Liver (tissue), 9 donors: ENCODE data around the gene PDHA2. TPM values are rescaled to one million over a fixed set of nuclear protein-coding genes. Genes with fewer than 3 reads are reported as not detected.

Source experiments
- DNase-seq: peaks from one replicate; pipeline ENCODE4 v3.0.0-alpha.2; 2017; ENCODE audit warnings: low spot score
- H3K27ac ChIP-seq, 2 donors: one replicate each; pipeline ENCODE4 v1.7.0; 2013; ENCODE audit warnings: inconsistent platforms in 2 of 2, low read length in 2 of 2, control low read depth in 1 of 2, low read depth in 1 of 2, mild to moderate bottlenecking in 1 of 2
- H3K27me3 ChIP-seq, 4 donors: one replicate each; pipeline versions ENCODE4 v1.6.1 to v1.7.0; 2013; ENCODE audit warnings: low read length in 3 of 4, inconsistent platforms in 1 of 4, mild to moderate bottlenecking in 1 of 4, moderate library complexity in 1 of 4; ENCODE audit not compliant: control insufficient read depth in 4 of 4, insufficient read depth in 4 of 4
- H3K36me3 ChIP-seq, 4 donors: one replicate each; pipeline versions ENCODE4 v1.6.1 to v1.7.0; 2013; ENCODE audit warnings: low read length in 3 of 4, mild to moderate bottlenecking in 3 of 4, low read depth in 1 of 4, moderate library complexity in 1 of 4; ENCODE audit not compliant: control insufficient read depth in 4 of 4, insufficient read depth in 3 of 4
- H3K4me1 ChIP-seq, 4 donors: one replicate each; pipeline versions ENCODE4 v1.6.1 to v1.7.0; 2013; ENCODE audit warnings: low read length in 3 of 4, mild to moderate bottlenecking in 3 of 4, moderate library complexity in 1 of 4; ENCODE audit not compliant: control insufficient read depth in 4 of 4, insufficient read depth in 4 of 4
- H3K4me3 ChIP-seq, 3 donors: one replicate each; pipeline versions ENCODE4 v1.6.1 to v1.7.0; 2013; ENCODE audit warnings: low read length in 3 of 3, control low read depth in 1 of 3, low read depth in 1 of 3, mild to moderate bottlenecking in 1 of 3
- H3K9ac ChIP-seq, 2 donors: one replicate each; pipeline ENCODE4 v1.7.0; 2013; ENCODE audit warnings: low read length in 2 of 2, mild to moderate bottlenecking in 2 of 2, moderate library complexity in 2 of 2, control low read depth in 1 of 2, low read depth in 1 of 2
- H3K9me3 ChIP-seq, 4 donors: one replicate each; pipeline versions ENCODE4 v1.6.1 to v1.7.0; 2013; ENCODE audit warnings: low read length in 3 of 4; ENCODE audit not compliant: control insufficient read depth in 4 of 4
- EGR1 ChIP-seq, 2 donors: IDR thresholded peaks; 2 replicates each; pipeline ENCODE4 v1.6.1; 2016 to 2018; ENCODE audit warnings: antibody characterized with exemption in 2 of 2, low read depth in 2 of 2
- FOXA1 ChIP-seq: IDR thresholded peaks from 2 replicates; pipeline ENCODE4 v1.6.1; 2016; ENCODE audit warnings: antibody characterized with exemption
- FOXA2 ChIP-seq: IDR thresholded peaks from 2 replicates; pipeline ENCODE4 v1.6.1; 2016; ENCODE audit warnings: antibody characterized with exemption
- HNF4A ChIP-seq, 2 donors: conservative IDR thresholded peaks; 2 replicates each; pipeline ENCODE4 v1.6.1; 2016; ENCODE audit warnings: antibody characterized with exemption in 2 of 2, mild to moderate bottlenecking in 2 of 2
- JUND ChIP-seq, 2 donors: IDR thresholded peaks; 2 replicates each; pipeline ENCODE4 v1.6.1; 2016; ENCODE audit warnings: antibody characterized with exemption in 2 of 2
- REST ChIP-seq: IDR thresholded peaks from 2 replicates; pipeline ENCODE4 v1.6.1; 2016; ENCODE audit warnings: antibody characterized with exemption, mild to moderate bottlenecking
- RXRA ChIP-seq, 2 donors: IDR thresholded peaks; 2 replicates each; pipeline ENCODE4 v1.6.1; 2017 to 2018; ENCODE audit warnings: antibody characterized with exemption in 2 of 2, mild to moderate bottlenecking in 1 of 2
- SP1 ChIP-seq: IDR thresholded peaks from 2 replicates; pipeline ENCODE4 v1.6.1; 2018; ENCODE audit warnings: antibody characterized with exemption, mild to moderate bottlenecking
- YY1 ChIP-seq: IDR thresholded peaks from 2 replicates; pipeline ENCODE4 v1.6.1; 2016; ENCODE audit warnings: antibody characterized with exemption, mild to moderate bottlenecking
- WGBS: extraction: QIAGEN DNeasy Blood & Tissue Kit; methylation state at CpG from one replicate; pipeline ENCODE4 v1.1.7; 2013; 5-methylcytosine and 5-hydroxymethylcytosine counted together
- polyA plus RNA-seq, 2 donors: library from polyadenylated mRNA; stranded (reverse) in 1 of 2; unstranded in 1 of 2; fragments of 200-250 nt in 1 of 2; fragments of >200 nt in 1 of 2; fragmentation: Nextera tagmentation in 1 of 2; extraction: Ambion mirVana in 1 of 2; gene quantifications; one replicate each; pipeline versions ENCODE4 v1.2.1 to v1.2.3, GENCODE V29; 2013 to 2015
- total RNA-seq, 2 donors: library from RNA; depleted of rRNA; stranded (reverse); fragments of >200 nt; gene quantifications; one replicate each; pipeline ENCODE4 v1.2.3, GENCODE V29; 2014
- TF ChIP-seq, protein P1 (sequence below): IDR thresholded peaks from 2 replicates; pipeline ENCODE4 v1.6.1; 2016; ENCODE audit warnings: antibody characterized with exemption
- TF ChIP-seq, protein P2 (sequence below): fragments of 150-350 bp; IDR thresholded peaks from 2 replicates; pipeline ENCODE4 v1.5.1; 2017; ENCODE audit warnings: improper control_type of control experiment, low read depth, low read length; ENCODE audit not compliant: missing input control
- donor health status: healthy.
- donor health status: healthy.
- donor health status: healthy.
- donor health status: healthy.
- donor health status: healthy.

The PDHA2 gene
- total and polyA plus RNA-seq, 4 donors, result not detected

- DNase-seq, result no peak
- H3K9ac ChIP-seq, result no peak overlapping the region
- 34% methylated on average over 3 of the region's 3 CpGs for WGBS
- no peaks in the 10 kb centered on the region for H3K4me1 ChIP-seq
- no peaks in the 10 kb centered on the region for H3K9me3 ChIP-seq
- no peak overlapping the region for H3K4me3 ChIP-seq
- H3K27ac ChIP-seq, result no peak overlapping the region
- H3K27me3 ChIP-seq, result peaks cover 0 to 3% (median 0%) of the 10 kb centered on the region in 4 donors
- TF ChIP-seq, protein P1, sequence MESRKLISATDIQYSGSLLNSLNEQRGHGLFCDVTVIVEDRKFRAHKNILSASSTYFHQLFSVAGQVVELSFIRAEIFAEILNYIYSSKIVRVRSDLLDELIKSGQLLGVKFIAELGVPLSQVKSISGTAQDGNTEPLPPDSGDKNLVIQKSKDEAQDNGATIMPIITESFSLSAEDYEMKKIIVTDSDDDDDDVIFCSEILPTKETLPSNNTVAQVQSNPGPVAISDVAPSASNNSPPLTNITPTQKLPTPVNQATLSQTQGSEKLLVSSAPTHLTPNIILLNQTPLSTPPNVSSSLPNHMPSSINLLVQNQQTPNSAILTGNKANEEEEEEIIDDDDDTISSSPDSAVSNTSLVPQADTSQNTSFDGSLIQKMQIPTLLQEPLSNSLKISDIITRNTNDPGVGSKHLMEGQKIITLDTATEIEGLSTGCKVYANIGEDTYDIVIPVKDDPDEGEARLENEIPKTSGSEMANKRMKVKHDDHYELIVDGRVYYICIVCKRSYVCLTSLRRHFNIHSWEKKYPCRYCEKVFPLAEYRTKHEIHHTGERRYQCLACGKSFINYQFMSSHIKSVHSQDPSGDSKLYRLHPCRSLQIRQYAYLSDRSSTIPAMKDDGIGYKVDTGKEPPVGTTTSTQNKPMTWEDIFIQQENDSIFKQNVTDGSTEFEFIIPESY, result no peak
- TF ChIP-seq, protein P2, sequence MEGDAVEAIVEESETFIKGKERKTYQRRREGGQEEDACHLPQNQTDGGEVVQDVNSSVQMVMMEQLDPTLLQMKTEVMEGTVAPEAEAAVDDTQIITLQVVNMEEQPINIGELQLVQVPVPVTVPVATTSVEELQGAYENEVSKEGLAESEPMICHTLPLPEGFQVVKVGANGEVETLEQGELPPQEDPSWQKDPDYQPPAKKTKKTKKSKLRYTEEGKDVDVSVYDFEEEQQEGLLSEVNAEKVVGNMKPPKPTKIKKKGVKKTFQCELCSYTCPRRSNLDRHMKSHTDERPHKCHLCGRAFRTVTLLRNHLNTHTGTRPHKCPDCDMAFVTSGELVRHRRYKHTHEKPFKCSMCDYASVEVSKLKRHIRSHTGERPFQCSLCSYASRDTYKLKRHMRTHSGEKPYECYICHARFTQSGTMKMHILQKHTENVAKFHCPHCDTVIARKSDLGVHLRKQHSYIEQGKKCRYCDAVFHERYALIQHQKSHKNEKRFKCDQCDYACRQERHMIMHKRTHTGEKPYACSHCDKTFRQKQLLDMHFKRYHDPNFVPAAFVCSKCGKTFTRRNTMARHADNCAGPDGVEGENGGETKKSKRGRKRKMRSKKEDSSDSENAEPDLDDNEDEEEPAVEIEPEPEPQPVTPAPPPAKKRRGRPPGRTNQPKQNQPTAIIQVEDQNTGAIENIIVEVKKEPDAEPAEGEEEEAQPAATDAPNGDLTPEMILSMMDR, result no peak
- H3K36me3 ChIP-seq, result no peaks in the 10 kb centered on the region
These were observed 4.2 kb upstream of the PDHA2 start for GRCh38 chr4:95835672-95836071.

DNA sequence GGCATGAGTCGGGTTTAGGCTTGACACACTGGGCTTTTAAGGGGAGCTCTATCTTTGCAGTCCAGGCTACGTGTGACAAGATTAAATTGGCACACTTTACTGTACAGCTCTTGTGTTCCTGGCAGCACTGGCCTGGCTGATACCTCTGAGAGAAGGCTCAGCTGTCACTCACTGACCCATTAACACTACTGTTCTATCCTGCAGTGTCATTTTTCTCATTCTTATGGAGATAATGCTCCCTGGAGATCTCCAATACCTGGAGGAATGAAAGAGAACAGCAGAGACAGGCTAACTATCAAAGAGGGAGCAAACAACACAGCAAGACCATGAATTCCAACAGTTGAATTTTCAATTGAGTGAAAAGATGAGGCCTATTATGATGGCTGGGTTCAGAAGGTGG, 1.7 kb upstream of the PDHA2 start:
- no peak for DNase-seq
- Histone ChIP-seq H3K36me3 (no peaks in the 10 kb centered on the region), H3K4me1 (no peaks in the 10 kb centered on the region), H3K9ac (no peak overlapping the region), H3K4me3 (no peak overlapping the region), H3K9me3 (no peaks in the 10 kb centered on the region), H3K27ac (no peak overlapping the region), H3K27me3 (peaks cover 0 to 3% (median 0%) of the 10 kb centered on the region in 4 donors)
- WGBS, result 60% methylated on average over 2 of the region's 2 CpGs
- TF ChIP-seq FOXA2, result no peak
- TF ChIP-seq SP1, result no peak
- TF ChIP-seq, protein P1, result no peak
- no peak for TF ChIP-seq FOXA1
- TF ChIP-seq RXRA (IDR thresholded peaks at IDR 0.05), result no peak
- no peak for TF ChIP-seq YY1
- no peak for TF ChIP-seq HNF4A (conservative IDR thresholded peaks at IDR 0.05)
- TF ChIP-seq EGR1 (IDR thresholded peaks at IDR 0.05; ENCODE audit: low read depth in 2 of 2), result no peak
- TF ChIP-seq, protein P2, result no peak
- TF ChIP-seq JUND (IDR thresholded peaks at IDR 0.05), result no peak
- no peak for TF ChIP-seq REST
